ENCODE results near the gene STAG2.

The STAG2 gene

GRCh38 chrX:123976706-123977316 is 15.3 kb downstream of the STAG2 start:
- DNase-seq, result no peak

- DNase-seq, result no peak
Observed at GRCh38 chrX:123983240-123983639, 21.7 kb downstream of the STAG2 start.

- no peak for DNase-seq
Observed at GRCh38 chrX:123986377-123986776, 24.9 kb downstream of the STAG2 start.

GRCh38 chrX:123988423-123989111 is 27.1 kb downstream of the STAG2 start:
- DNase-seq, result no peak

DNA sequence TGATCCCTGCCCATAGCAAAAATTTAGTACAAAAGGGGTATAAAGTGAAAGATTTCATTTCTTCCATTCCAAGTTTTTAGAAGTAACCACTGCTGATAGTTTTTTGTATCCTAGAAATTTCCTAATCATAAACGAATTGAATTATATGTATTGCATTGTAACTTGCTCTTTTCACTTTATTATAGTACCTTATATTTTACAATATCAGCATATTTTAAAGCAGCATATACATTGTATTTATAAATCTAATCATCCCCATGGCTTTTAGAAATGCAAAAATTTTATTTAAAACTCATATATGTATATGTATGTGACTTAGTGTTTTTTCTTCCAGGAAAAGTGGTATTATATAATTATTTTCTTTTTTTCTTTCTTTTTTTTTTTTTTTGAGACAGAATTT is 27.7 kb downstream of the STAG2 start:
- no peak for DNase-seq

DNA sequence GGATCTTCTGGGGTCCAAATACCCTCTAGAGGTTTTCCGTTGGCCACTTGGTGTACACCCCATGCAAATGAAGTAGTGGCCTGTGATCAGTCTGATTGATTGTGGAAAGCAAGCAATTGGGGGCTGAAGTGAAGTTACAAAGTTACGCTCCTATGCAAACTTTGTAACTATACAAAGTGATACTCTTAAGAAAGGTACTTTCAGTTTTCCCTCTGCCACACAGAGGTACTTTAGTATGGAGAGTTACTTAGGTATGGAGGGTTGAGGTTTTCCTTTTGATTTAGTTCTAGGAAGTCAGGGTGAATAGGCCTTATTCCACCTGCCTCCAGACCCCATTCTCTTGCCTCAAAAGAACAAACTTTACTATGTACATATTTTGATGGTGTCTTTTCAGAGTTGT is 28.7 kb downstream of the STAG2 start:
- no peak for DNase-seq

GRCh38 chrX:123990602-123991001 is 29.1 kb downstream of the STAG2 start:
- no peak for DNase-seq

- DNase-seq, result no peak
Observed at GRCh38 chrX:123993326-123993725, 31.8 kb downstream of the STAG2 start.

DNA sequence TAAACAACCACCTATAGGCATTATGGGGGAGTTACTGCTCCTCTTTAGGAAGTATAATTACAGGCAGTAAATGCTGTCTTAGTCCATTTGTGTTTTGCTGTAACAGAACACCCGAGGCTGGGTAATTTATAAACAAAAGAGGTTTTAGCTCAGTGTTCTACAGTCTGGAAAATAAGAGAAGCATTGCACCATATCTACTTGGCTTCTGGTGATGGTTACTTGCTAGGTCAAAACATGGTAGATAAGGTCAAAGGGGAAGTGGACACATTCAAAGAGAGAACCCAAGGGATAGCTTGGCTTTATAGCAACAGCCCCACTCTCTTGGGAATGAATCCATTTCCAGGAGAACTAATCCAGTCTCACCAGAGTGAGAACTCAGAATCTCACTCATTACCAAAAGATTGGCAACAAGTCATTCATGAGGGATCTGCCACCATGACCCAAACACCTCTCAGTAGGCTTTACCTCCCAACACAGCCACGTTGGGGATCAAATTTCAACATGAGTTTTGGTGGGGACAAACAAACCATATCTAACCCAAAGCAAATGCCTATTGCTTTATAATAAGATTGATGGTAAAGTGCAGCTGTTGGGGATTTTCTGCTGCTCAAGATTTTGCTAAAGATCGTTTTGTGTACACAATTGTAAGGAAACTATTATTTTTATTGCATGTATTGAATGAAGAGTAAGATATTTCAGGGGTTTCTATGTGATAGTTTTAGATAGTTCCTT is 32.6 kb downstream of the STAG2 start:
- DNase-seq, result no peak

GRCh38 chrX:123994730-123995129 is 33.2 kb downstream of the STAG2 start:
- no peak for DNase-seq

GRCh38 chrX:124001581-124001980 is 40.1 kb downstream of the STAG2 start:
- DNase-seq, result no peak

- no peak for DNase-seq
Observed at GRCh38 chrX:124005228-124005627, 43.7 kb downstream of the STAG2 start.

- DNase-seq, result no peak
Observed at GRCh38 chrX:124010157-124010556, 48.7 kb downstream of the STAG2 start.

- DNase-seq, result no peak
Observed at GRCh38 chrX:124010566-124010965, 49.1 kb downstream of the STAG2 start.

DNA sequence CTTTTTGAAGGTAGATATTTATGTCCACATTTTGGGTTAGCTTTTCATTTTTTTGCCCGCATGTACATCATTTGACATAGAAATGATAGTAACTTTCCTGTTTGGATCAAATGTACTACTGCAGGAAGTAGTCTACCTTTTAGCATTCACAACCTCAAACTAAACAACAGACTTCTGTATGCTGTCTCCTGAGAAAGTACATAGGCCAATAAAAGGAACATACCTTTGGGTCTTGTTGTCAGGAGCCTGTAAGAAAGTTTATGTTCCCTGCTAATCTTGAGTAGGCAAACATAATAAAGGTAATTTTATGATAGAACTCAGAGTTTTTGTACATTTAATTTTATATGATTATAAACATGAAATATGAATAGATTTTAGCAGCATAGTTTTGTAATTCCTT is 54.2 kb downstream of the STAG2 start:
- no peak for DNase-seq

DNA sequence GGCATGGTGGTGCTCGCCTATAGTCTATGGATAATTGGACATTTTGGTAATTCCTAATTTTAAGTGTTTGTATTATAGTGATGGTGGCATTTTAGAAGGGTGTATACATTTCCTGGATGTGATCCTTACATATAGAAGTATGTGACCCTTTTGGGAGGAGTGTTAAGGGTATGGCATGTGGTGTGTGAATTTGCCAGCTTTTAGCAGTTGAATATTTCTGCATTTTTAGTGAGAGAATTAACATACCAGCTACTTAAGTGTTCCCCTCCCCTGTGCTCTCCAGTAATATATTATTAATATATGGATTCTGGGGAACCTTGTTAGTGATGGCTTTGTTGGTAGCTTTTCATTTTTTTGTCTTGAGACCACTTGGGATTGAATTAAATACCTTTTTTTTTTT is 55.3 kb downstream of the STAG2 start:
- DNase-seq, result no peak

DNA sequence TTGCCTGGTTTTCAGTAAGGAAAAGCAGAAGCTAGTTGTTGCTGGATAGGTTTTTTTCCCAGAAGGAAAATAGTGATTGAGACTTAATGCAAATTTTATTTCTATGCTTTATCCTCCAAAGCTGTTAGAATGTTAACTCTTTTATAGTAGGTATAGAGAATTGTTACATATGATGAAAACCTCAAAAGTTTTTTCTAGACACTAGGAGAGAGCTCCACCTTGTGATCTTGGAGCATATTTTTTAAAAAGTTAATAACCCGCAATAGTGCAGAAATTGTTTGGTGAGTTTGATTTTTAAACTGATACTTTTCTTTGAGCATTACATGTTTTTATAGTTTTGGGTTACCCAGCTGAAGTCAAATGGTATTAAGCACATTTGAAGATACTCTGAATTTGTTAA is 56.5 kb downstream of the STAG2 start:
- no peak for DNase-seq

DNA sequence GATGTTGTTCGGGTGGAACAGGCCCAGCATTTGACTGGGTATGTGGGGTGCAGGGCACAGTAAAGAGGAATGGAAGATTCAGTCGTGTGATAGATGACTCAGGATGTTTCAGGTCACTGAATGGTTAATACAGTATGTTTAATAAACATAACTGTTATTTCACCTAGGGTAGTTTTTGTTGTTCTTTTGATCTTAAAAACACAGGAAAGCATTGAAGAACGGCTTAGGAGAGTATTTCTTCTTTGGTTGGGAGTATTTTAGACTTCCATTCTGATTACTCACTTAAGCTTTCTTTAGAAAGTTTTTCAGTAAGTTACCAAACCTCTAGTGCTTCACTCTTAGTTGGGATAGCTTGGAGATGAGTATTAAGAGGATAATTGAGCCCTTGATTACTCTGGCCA is 62.3 kb downstream of the STAG2 start:
- no peak for DNase-seq

GRCh38 chrX:124026529-124026928 is 65.0 kb downstream of the STAG2 start:
- no peak for DNase-seq

- DNase-seq, result no peak
Observed at GRCh38 chrX:124028182-124028581, 66.7 kb downstream of the STAG2 start.

GRCh38 chrX:124030520-124030919 is 69.0 kb downstream of the STAG2 start:
- DNase-seq, result no peak

DNA sequence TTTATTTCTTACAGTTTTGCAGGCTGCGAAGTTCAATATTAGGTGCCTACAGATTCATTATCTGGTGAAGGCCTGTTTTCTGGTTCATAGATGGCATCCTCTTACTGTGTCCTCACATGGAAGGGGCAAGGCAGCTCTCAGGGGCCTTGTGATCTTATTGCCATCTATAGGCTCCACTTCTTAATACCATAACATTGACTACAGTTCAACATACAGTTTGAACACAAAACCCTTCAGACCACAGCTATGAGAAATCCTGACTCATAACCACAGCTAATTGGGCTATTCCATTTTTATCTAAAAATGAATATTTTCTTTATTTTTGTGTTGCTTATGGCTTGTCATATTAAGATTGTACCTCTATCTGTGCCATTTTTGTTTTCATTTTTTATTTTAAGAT is 72.3 kb downstream of the STAG2 start:
- DNase-seq, result no peak

DNA sequence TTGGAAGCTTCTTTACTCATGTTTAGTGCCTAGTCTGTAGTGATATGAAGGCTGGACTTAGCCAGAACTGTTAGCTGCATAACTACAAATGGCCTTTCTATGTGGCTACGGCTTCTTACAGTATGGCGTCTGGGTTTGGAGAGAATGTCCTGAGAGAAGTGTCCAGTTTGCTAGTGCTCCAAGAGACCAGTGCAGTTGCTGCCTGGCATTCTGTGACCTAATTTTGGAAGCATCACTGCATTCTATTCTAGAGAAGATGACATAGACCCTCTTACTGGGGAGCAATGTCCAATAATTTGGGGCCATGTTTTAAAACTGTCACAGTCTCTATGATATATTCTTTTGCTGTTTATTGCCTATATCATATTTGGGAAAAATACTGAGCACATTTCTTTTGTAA is 74.2 kb downstream of the STAG2 start:
- DNase-seq, result no peak

GRCh38 chrX:124042042-124042441 is 80.5 kb downstream of the STAG2 start:
- no peak for DNase-seq
